Fibroblast of peridontal ligament (primary cell): ENCODE results near the gene PCYT2.

Experiments
- DNase-seq: peaks from one replicate; pipeline ENCODE4 v3.0.0-alpha.2; 2010; ENCODE audit errors: extremely low read depth

PCYT2 gene

DNA sequence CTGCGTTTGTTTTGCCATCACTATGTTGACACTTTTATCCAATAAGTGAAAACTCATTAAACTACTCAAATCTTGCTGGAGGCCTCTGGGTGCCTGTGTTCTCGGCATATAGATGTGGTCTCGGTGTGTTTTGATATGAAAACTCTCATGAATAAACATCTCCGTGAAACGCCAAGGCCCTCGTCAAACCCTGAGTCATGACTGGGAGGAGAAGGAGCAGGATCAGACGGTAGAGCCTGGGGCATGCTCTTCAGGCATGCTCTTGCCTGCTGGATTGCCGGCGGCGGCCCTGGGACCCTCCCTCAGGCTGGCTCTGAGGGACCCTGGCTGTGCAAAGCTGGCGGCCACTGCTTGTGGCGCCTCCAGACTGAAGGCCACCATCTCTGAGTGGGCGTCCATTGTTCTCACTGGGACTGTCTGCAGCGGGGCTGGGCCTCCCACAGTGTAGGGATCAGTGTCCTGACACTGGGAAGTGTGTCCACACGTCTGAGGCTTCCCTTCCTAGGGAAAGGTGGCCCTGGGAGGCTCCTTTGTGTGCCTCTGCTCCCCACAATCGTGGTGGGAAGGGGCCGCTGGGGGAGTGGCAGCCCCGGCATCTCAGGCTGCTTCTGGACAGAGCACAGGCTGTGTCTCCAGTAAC lies 10.9 kb downstream of the PCYT2 start:
- peak; percentile 19 for DNase-seq

DNA sequence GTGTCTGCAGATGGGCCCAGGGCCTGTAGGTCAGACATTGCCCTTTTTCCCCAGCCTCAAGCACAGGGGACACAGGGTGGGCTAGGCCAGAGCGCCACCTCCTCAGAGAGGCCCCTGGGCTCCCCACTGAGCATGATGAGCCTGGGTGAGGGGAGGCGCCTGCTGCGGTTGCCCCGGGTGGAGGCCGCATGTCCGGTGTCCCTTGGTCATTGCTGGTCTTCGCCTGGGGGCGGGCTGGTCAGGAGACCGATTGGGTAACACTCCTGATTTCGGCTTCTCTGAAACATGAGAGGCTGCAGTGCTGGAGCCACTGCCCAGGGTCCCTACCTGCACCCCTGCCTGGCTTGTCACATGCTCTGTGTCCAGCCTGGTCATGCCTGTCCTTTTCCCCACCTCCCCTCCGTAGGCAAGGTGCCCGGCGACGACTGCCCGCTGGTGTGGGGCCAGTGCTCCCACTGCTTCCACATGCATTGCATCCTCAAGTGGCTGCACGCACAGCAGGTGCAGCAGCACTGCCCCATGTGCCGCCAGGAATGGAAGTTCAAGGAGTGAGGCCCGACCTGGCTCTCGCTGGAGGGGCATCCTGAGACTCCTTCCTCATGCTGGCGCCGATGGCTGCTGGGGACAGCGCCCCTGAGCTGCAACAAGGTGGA lies 11.6 kb downstream of the PCYT2 start:
- DNase-seq: no peak

DNA sequence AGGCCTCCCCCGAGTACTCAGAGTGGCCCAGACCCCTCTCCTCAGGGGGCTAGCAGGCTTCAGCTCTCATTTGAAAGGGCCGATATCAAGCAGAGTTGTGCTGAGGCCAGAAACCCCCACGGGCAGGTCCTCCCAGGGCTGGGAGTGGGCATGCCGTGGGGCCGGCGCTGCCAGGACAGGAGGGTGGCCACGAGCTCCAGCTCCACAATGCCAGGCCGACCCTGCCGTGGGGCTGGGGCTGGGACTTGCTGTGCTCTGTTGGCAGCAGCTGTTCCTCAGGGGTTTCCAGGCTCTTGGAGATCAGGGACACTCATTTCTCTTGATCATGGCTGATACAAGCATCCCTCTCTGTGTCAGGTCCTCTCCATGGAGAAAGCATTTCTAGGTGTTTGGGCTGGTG lies 12.3 kb downstream of the PCYT2 start:
- no peak for DNase-seq

DNA sequence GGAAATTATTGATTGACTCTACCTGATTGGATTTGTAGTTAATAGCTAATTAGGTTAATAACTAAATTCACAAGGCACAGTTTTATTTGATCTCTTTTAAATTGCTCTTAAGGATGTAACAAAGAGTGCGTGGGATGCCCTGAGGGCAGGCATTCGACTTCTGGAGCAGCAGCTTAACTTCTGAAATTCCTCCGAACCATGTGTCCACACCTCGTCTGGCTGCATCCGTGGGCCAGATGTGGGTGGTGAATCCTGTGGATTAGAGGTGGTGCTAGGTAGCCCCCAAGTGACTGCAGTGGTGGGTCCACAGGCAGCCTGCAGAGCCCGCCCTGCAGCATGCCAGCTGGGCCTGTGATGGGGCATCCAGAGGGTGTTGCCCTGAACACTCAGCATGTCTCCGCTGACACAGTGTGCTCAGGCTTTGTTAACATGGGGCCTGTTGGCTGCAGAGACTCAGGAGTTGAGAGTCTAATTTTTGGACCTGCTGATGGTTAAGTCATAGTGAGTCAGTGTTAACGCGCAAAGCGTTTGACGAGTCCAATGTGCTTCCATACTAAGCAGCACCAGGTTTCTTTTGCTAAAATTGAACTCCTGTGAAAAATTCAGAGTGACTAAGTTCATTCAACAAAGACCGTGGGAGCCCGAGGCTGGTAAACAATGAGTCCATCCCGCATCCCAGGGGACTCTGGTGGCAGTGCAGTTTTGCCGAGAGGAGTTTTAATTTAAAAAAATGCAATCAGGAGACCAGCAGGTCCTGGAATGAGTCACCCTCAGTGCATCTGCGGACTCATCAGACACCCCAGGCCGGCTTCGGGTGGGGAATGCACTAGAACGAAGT lies 13.0 kb downstream of the PCYT2 start:
- DNase-seq: peak; percentile 89

DNA sequence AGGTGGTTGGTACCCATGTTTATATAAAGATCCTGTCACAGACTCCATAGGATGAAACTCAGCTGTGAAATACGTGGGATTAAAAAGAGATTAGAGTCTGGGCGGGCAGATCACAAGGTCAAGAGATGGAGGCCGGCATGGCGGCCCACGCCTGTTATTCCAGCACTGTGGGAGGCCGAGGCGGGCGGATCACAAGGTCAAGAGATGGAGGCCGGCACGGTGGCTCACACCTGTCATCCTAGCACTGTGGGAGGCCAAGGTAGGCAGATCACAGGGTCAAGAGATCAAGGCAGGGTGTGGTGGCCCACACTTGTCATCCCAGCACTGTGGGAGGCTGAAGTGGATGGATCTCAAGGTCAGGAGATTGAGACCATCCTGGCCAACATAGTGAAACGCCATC lies 15.8 kb downstream of the PCYT2 start:
- DNase-seq: no peak

DNA sequence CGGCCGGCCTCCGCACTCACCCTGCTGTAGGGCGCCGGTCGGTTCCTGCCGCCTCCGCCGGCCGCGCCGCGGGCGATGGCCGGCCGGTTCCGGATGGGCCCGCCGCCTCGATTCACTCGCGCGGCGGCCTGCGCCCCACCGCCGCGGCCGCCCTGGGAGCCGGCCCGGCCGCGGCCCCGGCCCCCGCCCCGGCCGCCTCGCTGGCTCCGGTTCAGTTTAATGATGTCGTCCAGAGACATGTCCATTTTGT lies 20.0 kb downstream of the PCYT2 start:
- no peak for DNase-seq

DNA sequence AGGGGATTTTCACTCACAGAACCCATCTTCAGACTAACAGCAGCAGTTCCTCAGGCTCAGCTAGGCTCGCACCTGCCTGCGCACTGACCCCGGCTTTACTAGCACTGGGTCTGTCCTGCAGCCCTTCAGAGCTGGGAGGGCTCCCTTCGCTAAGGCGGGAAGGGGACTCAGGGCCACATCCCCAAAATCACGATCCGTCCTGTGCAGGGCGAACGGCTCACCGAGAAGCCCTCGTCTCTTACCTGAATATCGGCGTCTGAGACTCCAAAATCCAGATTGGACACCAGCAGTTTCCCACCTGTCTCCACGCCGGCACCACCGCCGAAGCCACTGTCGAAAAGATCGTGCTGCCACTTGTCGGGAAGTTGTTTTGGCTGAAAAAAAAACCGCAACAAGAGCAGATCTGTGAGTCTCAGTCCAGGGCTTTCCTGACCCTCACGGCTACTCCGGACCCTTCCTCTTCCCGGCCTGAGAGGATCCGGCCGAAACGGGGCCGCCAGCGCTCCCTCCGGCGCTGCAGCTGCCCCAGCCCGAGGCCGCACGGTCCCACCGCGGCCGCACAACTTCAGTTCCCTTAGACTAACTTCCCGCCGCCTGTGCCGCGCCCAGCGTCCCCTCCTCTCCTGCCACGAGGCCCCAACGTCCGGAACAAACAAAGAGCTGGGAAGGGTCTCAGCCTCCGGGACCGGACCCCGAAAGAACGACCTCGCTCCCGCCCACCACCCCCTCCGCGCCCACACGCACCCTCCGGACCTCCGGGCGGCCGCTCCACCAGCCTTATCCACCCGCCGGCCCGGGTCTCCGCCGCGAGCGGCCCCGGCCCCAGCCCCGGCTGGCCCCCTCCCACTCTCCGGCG lies 20.5 kb downstream of the PCYT2 start:
- no peak for DNase-seq

DNA sequence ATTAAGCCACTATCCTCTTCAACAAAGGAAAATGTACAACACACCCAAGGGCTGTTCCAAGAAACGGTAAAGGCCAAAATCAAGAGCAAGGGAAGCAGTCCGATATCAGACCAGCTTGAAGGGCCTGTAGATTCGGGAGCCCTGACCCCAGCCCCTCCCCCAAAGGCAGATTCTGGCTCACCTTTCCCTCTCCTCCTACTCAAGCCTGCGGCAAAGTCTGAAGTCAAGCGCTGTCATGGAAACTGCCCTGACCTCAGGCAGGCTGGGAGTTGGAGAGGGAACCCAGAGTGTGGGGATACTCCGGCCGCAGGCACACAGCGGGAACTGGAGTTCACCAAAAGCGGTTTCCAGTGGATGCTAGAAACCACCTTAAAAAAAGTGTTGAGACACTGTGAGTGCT lies 21.6 kb downstream of the PCYT2 start:
- DNase-seq: no peak

DNA sequence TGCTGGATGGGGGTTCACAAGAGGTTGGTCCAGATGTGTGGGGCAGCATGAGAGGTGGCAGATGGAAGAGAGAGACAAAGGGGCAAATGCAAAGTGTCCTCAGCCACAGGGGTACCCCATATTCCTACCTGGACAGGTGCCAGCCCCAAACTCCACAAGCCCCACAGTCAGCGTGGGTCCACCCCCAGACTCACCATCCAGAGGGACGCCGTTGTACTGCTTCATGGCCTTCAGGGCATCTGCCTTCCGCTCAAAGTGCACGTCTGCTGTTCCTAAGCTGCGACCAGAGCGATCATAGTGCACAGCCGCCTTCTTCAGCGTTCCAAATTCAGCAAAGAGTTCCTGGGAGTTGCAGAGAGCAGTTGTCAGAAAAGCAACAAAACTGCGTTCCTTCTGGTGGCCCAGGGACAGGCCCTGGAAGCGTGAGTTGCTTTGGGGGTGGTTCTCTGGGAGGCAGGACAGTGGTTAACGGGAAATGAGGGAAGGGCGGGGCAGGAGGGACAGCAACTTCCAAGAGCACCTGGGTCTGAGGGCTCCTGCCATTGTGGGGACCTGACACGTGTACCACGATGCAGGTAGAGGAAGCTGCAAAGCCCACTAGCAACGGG lies 22.1 kb downstream of the PCYT2 start:
- DNase-seq: no peak

DNA sequence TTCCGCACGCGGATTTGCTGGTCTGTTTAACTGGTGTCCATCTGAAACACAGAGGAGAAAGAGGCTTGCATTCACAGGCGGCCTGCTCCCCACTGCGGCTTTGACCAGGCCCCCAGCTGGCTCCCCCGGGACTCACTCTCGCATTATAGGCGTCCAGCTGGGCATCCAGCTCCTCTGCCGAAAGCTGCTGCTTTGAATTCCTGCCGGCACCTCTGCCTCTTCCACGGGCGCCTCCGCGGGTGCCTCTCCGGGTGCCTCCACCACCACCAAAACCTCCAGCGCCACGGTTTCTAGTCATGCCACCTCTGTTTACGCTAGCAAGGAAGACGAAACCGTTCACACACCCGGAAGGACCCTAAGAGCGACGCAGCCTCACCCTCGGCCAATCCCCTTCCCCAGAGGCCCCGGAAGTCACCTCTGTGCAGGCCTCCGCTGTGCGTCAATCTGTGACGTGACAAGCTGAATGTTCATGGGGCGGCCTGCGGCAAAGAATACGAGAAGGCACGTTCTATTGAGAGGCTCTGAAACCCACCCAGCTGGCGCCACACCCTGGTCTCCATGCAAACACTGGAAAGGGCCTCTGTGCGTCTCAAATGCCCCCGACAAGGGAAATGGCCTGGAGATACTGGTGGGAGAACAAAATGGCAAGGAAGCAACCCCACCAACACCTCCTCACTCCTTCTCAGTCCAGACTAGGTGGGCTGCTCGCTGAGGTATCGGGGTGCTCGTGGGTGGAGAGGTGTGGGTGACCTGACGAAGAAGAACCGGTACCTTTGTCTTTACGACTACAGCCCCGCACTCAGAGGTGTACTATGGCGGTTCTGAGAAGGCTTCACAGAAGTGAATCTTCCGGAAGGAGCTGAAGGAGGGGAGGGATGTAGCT lies 22.9 kb downstream of the PCYT2 start:
- DNase-seq: no peak

DNA sequence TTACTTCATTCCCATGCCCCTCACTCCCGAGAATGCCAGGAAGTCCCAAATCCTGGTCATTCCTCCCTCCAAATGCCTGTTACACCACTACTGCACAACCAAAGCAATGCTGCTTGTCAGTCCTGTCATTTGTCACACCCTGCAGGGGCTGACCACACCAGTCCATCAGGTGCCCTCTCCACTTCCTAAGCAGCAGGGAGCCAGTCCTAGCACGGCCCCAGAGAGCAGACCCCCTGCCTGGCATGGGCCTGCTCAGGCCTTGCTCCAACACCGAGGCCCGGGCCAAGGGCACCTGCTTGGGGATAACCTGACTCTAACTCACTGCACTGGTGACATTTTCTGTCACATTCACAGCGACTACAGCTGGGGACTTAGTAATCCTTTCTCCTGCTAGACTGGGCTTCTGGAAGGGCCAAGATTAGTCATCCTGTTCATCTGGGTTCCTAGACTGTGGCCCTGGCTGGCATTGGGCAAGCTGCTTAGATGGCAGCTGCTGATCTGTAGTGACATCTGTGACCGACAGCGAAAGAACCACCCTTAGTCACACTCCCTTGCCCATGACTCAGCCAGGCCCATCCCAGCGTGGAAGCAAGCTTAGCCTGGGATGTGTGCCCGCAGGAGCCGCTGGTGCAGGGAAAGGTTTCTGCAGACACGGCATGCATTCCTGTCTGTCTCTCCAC lies 25.2 kb downstream of the PCYT2 start:
- DNase-seq: no peak

DNA sequence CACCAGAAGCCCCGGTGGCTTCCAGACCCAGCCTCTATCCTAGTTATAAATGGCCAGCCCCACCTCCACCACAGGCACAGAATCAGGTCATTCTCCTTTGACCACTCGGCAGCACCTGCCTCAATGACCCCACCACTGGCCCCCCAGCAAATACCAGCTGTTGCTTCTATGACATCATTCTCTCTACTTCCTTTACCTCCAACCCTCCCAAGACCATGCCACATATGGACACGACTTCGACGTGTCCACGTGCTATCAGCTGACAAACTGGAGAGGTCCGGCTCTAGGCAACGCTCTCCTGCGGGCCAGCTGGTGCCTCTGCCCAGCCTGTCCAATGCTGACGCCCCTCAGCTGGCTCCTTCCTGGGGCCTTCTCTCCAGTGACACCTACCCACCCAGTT lies 25.7 kb downstream of the PCYT2 start:
- no peak for DNase-seq

DNA sequence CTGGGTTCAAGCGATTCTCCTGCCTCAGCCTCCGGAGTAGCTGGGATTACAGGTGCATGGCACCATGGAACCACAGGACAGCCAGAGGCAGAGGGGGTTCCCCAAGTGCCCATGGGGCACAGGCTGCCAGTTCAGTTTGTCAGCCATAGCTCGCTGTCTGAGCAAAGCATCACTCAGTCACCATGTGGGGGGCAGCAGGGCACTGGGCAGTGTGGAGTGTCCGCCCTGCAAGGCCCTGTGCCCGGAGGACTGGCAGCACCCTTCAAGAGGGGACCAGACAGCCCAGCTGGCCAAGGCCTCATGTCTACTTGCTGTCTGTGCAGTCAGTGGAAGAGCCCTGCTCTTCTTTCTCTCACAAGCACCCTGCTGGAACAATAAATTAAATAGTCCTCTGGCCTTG lies 26.2 kb downstream of the PCYT2 start:
- DNase-seq: no peak

DNA sequence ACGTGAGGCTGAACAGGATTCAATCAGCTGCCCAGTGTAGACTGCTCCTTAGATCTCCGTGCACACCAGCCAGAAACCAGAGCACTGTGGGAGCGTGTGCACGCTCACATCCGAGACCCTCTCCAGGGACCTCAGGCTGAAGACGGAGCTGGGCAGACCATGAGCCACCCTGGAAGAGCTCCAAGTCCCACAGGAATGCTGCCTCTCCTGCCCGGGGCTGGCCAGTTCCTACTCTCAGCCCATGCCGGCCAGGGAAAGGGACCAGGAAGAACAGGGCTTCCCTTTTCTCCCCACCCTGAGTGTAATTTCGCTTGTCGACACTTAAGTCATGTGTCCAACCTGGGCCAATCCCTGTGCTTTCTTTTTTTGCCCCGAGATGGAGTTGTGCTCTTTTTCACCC lies 26.7 kb downstream of the PCYT2 start:
- DNase-seq: peak; percentile 71

DNA sequence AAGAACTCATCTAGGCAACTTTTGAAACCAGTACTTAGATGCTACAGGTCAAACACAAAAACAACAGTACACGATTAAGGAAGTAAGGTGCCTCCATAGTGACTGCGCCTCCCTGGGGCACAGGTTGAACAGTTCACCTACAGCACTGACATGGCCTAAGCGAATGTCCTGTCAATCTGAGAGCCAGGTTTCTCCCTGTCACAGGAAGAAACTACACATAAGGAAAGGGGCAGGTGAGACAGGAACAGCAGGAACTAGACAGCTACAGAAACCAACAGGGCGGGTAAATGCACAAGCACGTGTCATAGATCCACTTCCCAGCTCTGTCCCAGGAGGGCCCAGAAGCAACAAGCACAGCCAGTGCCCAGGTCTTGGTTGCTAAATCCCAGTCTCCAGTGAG lies 32.1 kb downstream of the PCYT2 start:
- no peak for DNase-seq

DNA sequence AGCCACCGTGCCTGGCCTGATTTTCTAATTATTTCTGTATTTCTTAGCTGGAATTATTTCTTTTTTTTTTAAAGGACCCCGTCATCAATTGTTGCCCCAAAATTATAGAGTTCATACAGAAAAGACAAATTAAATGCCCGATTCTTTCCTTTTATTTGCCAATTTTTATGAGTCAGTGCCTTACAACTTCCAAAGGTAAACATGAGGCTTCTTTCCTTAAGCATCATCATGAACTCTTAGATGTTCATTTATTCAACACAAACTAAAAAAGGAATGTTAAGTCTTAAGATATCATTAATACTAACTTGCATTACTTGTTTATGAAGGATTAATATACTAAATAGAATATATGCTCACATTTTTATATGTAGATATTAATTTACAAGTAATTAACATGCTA lies 32.9 kb downstream of the PCYT2 start:
- no peak for DNase-seq

DNA sequence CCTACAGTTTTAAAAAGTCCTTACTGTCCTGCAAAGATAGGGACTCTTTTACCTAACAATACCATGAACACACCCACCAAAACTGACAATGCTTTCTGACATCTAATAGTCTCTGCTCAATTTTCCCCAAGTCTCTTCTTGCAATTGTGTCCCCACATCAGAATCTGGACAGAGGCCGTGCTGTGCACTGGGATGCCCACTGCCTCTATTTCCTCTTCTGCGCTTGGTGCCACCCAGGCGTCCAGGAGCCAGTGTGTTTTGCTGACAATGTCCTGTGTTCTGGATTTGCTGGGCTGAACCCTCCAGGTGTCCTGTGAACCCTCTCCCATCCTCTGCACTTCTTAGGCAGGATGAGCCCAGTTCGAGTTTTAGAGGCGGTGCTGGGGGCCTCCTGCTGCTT lies 33.6 kb downstream of the PCYT2 start:
- DNase-seq: no peak

DNA sequence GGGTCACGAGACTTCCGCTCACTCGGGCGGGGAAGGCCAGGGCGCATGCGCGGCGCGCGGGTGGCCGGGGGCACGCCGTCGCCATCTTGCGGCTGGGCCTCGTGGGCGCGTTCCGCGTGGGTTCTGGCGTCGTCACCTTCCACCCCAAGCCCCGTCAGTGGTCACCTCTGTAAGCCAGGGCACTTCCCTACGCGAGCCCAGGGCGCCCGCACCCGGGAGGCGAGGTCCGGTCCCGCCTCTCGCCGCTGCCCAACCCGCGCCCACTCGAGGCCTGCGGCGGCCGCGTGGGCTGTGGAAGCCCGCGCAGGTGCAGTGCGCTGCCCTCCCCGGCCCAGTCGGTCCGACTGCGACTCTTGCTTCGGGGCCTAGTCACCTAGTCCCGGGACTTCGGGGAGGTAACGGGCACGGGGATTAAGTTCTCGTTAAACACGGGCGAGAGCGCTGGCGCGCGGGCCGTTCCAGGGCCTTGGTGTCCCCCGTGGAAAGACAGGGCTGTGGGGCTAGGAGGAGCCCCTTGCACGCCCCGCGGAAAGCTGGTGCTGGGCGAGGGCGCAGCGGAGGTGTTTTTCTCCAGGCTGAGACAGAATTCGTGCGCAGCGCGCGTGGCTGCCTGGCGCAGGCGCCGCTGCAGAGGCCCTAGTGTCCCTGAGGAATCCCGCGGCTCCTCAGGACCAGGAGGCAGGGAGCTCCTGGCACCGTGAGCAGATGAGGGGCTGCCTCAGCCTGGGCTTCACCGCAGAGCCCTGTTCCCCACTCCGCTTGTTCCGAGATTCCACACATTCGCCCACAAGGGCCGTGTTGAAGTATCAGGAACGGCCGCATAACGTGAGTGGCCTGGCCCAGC lies 39.6 kb downstream of the PCYT2 start:
- peak; percentile 81 for DNase-seq

DNA sequence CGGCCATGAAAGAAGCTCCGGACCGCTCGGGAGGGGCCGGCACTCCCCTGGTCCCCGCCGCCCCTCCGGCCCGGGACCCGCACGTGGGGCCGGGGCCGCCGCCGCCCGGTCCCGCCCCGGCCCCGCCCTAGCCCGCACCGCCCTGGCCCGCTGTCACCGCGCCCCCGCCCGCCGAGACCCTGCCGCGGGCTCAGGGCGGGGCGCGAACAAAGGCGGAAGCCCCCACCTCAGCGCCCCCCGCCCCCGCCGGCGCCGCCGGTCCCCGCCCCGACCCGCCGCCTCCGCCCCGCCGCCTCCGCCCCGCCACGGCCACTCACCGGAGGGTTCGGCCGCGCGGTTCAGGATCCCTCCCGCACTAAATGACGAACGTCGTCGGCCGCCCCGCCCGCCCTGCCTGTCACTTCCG lies 40.2 kb downstream of the PCYT2 start, which contains the start of gene ARHGDIA:
Gene ARHGDIA, minus strand, starts transcription at position 357 of the 406 bp plus-strand sequence. CDS start 1,407 bp downstream, outside the sequence.
- no peak for DNase-seq
